Colonic mucosa (tissue), 4 donors: ENCODE data around the gene LMNA. TPM values are rescaled to one million over a fixed set of nuclear protein-coding genes. Genes with fewer than 3 reads are reported as not detected.
A peak's percentile ranks its signal among the peaks of the same experiment; 100 is the strongest.

Source experiments
- DNase-seq: peaks from one replicate; pipeline ENCODE4 v3.0.0-alpha.2; 2020
- H3K27ac ChIP-seq: fragments of 200-600 bp; one replicate; pipeline ENCODE4 v1.8.0; 2021
- H3K27me3 ChIP-seq: fragments of 200-600 bp; one replicate; pipeline ENCODE4 v1.8.0; 2021
- H3K36me3 ChIP-seq: fragments of 200-600 bp; one replicate; pipeline ENCODE4 v1.8.0; 2021
- H3K4me1 ChIP-seq: fragments of 200-600 bp; one replicate; pipeline ENCODE4 v1.8.0; 2021; ENCODE audit warnings: mild to moderate bottlenecking
- H3K4me3 ChIP-seq: fragments of 200-600 bp; one replicate; pipeline ENCODE4 v1.8.0; 2021
- H3K9ac ChIP-seq, 2 donors: one replicate each; pipeline ENCODE4 v1.7.0; 2013; ENCODE audit warnings: control low read depth in 2 of 2, low read depth in 2 of 2, low read length in 2 of 2
- H3K9me3 ChIP-seq: fragments of 200-600 bp; one replicate; pipeline ENCODE4 v1.8.0; 2021
- CTCF ChIP-seq: fragments of 200-600 bp; IDR thresholded peaks from one replicate; pipeline ENCODE4 v1.8.0; 2022; ENCODE audit warnings: antibody characterized with exemption, mild to moderate bottlenecking
- intact Hi-C: fragments of 100-400 bp; cut with DNase I; formaldehyde crosslinking; loops from one replicate; pipeline ENCODE4 v1.14.1; 2022
- total RNA-seq, 2 donors: library from RNA; stranded (reverse); fragmentation: NEBNext Ultra II Directional in 1 of 2; extraction: Animal tissue kit (Norgen Biotek cat#: 25700) in 1 of 2; gene quantifications; one replicate each; pipeline ENCODE4 v1.2.1, GENCODE V29; 2021
- donor health status: healthy.
- donor health status: DM: no; HTN: no; CAD: no.
- donor health status: DM: no; HTN: no; CAD: no.

The LMNA gene
- total RNA-seq, 2 donors from 2014 or later = 414 to 610 TPM

GRCh38 chr1:156090138-156090839 lies 24.2 kb upstream of the LMNA start:
- Histone ChIP-seq H3K4me1 (no peaks in the 10 kb centered on the region), H3K27me3 (no peaks in the 10 kb centered on the region), H3K27ac (no peak overlapping the region), H3K36me3 (no peaks in the 10 kb centered on the region), H3K9ac (peak overlapping the region in 1 of 2 donors; percentile 26), H3K9me3 (no peaks in the 10 kb centered on the region), H3K4me3 (no peak overlapping the region)
- no peak for TF ChIP-seq CTCF
- intact Hi-C loops = loop anchor here (1.0 kb wide), 1 partner anchor 135 kb away; no protein-coding TSS in a partner anchor
- DNase-seq = no peak

- no peak overlapping the region for H3K4me3 ChIP-seq
- no peaks in the 10 kb centered on the region for H3K27me3 ChIP-seq
- H3K4me1 ChIP-seq = no peaks in the 10 kb centered on the region
- peak; percentile 83 for TF ChIP-seq CTCF
- peak overlapping the region; percentile 26 to 50 for H3K9ac ChIP-seq
- intact Hi-C loops = loop anchor here (1.0 kb wide), 1 partner anchor 134 kb away; no protein-coding TSS in a partner anchor
- H3K27ac ChIP-seq = no peak overlapping the region
- H3K36me3 ChIP-seq = no peaks in the 10 kb centered on the region
- DNase-seq = peak; percentile 92
- H3K9me3 ChIP-seq = no peaks in the 10 kb centered on the region
These were observed 23.7 kb upstream of the LMNA start for GRCh38 chr1:156090840-156091188.

GRCh38 chr1:156091610-156092009 lies 22.9 kb upstream of the LMNA start:
- no peaks in the 10 kb centered on the region for H3K27me3 ChIP-seq
- DNase-seq = no peak
- H3K36me3 ChIP-seq = no peaks in the 10 kb centered on the region
- H3K9me3 ChIP-seq = no peaks in the 10 kb centered on the region
- H3K4me3 ChIP-seq = no peak overlapping the region
- intact Hi-C loops = no loop called here
- H3K27ac ChIP-seq = no peak overlapping the region
- no peak for TF ChIP-seq CTCF
- no peaks in the 10 kb centered on the region for H3K4me1 ChIP-seq
- no peak overlapping the region for H3K9ac ChIP-seq

- Histone ChIP-seq H3K9ac (peak overlapping the region in 1 of 2 donors; percentile 41), H3K4me1 (peaks cover 8% of the 10 kb centered on the region), H3K27me3 (no peaks in the 10 kb centered on the region), H3K27ac (peak overlapping the region; percentile 48), H3K36me3 (no peaks in the 10 kb centered on the region), H3K4me3 (no peak overlapping the region), H3K9me3 (no peaks in the 10 kb centered on the region)
- DNase-seq = no peak
- intact Hi-C loops = loop anchor here (2.0 kb wide), 1 partner anchor 33 kb away; no protein-coding TSS in a partner anchor
- TF ChIP-seq CTCF = no peak
These were observed 18.5 kb upstream of the LMNA start for GRCh38 chr1:156095906-156096508.

- peak; percentile 95 for DNase-seq
- intact Hi-C loops = loop anchor here (2.0 kb wide), 1 partner anchor 32 kb away; no protein-coding TSS in a partner anchor
- Histone ChIP-seq H3K4me3 (no peak overlapping the region), H3K9me3 (no peaks in the 10 kb centered on the region), H3K36me3 (no peaks in the 10 kb centered on the region), H3K27me3 (no peaks in the 10 kb centered on the region), H3K4me1 (peaks cover 8% of the 10 kb centered on the region), H3K27ac (peak overlapping the region; percentile 48), H3K9ac (peak overlapping the region in 1 of 2 donors; percentile 41)
- TF ChIP-seq CTCF = peak; percentile 89
These were observed 17.7 kb upstream of the LMNA start for GRCh38 chr1:156096640-156097391.
